ENCODE results near the gene P3R3URF.

P3R3URF gene

DNA sequence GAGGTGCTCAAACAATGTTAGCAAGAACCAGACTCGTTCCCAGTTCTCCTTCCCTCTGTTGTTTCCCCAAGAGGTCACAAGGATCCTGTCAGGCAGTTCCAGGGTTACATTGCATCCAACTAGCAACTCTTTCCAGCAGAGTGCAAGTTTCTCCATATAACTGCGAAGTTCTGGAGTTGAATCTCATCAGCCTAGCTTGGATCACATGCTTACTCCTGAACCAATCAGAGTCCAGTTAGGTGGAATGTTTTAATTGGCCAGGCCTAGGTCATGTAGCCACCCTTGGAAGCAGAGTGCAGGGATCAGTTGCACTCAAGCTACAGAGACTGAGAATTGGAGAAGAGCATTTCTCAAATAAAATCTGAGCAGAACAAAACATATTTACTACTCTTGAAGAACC lies 28.0 kb downstream of the P3R3URF start:
- DNase-seq (ENCODE audit: low read depth), result no peak
- H3K4me3 ChIP-seq (ENCODE audit: low read length), result no peak overlapping the region
- TF ChIP-seq, protein P1, sequence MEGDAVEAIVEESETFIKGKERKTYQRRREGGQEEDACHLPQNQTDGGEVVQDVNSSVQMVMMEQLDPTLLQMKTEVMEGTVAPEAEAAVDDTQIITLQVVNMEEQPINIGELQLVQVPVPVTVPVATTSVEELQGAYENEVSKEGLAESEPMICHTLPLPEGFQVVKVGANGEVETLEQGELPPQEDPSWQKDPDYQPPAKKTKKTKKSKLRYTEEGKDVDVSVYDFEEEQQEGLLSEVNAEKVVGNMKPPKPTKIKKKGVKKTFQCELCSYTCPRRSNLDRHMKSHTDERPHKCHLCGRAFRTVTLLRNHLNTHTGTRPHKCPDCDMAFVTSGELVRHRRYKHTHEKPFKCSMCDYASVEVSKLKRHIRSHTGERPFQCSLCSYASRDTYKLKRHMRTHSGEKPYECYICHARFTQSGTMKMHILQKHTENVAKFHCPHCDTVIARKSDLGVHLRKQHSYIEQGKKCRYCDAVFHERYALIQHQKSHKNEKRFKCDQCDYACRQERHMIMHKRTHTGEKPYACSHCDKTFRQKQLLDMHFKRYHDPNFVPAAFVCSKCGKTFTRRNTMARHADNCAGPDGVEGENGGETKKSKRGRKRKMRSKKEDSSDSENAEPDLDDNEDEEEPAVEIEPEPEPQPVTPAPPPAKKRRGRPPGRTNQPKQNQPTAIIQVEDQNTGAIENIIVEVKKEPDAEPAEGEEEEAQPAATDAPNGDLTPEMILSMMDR (conservative IDR thresholded peaks at IDR 0.05; ENCODE audit: low read length), result no peak

DNA sequence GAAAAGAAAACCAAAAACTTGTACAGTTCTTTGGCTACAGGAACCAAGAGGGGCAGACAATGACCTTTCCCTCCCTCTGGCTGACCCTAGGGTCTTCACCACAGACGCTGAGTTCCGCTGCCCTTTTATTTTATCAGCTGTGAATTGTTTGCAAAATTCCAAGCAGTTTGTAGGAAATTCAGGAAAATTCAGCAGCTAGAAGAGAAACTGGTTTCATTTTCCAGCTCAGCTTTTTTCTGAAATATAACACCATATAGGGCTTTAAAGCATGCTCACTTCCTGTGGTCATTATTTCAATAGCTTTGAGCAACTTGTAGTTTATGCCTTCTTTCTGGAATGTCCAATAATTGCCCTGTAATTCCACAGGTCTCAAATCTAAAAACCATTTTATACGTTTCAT lies 38.4 kb downstream of the P3R3URF start:
- TF ChIP-seq, protein P1 (conservative IDR thresholded peaks at IDR 0.05; ENCODE audit: low read length), result no peak
- DNase-seq (ENCODE audit: low read depth), result peak; percentile 31
- peak overlapping the region; percentile 22; the same call in 1 of the 2 replicates for H3K4me3 ChIP-seq (ENCODE audit: low read length)

DNA sequence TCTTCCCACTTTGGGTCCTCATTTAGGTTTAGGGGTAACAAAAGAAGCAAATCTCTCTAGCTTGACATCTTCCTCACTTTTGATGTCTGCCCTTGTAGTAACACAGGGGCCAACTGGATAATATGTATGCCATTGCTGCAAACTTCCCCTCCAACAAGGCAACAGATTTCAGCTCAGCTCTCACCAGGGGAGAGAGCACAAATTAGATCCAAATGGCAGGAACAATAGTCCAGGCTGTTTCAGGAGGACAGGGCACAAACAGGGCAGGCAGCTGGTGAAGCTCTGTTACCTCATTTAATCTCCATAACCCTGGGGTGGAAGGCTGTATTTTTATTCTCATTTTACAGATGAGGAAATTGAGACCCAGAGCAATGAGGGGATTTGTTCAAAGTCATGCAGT lies 39.6 kb downstream of the P3R3URF start:
- no peak overlapping the region for H3K4me3 ChIP-seq (ENCODE audit: low read length)
- TF ChIP-seq, protein P1 (conservative IDR thresholded peaks at IDR 0.05; ENCODE audit: low read length), result no peak
- DNase-seq (ENCODE audit: low read depth), result no peak

DNA sequence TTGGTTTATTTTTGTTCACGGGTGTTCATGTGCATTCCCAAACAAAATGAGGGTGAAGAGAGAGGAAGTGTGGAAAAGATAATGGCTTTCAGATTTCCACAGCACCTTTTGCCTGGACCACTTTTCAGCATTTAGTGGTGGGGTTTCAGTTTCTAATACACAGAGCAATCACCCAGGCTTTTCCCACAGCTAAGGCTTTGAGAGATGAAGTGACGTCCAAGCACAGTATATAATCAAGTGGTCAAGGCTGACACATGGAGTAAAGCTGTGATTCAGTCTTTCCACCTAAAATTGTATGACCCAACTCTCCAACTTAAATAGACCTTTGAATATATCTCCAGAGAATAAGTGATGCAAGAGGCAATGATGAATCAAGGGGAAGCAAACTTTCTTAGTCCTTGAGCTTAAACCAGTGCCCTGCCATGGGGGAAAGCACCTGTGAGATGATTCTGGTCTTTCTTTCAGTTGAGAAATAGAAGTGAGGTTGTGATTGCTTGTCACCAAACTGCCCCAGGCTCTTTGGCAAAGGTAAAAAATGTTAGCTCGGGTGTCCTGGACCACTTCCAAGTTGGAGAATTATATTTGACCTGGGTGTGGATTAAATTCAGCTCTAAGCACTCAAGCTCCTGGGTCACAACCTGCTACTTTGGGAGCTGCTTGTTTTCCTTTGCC lies 41.5 kb downstream of the P3R3URF start:
- TF ChIP-seq, protein P1 (conservative IDR thresholded peaks at IDR 0.05; ENCODE audit: low read length), result no peak
- DNase-seq (ENCODE audit: low read depth), result peak; percentile 56
- no peak overlapping the region for H3K4me3 ChIP-seq (ENCODE audit: low read length)

DNA sequence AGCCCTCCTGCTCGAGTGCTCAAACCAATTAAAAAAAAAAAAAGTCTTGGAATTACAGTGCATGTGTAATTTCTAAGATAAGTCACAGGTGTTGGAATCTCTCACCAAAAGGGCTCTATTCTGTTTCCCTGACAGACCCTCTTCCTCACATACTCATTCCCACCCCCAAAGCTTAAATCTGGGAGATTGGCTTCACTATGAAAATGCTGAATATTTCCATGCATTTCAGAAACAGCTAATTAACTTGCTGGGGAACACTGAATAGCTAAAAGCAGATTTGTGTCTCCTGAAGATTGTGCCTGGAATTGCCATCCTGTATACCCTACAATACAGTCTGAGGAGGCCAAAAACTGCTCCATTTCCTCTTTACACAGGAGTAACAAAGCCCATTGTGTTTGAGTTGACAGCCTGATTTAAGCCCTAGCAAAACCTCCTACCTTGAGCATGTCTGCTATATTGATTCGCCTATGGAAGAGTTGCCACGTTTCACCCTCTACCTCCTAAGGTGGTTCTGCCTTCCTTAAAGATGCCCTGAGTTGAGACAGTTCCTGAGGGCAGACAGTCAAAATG lies 42.4 kb downstream of the P3R3URF start:
- TF ChIP-seq, protein P1 (conservative IDR thresholded peaks at IDR 0.05; ENCODE audit: low read length), result no peak
- DNase-seq (ENCODE audit: low read depth), result no peak
- H3K4me3 ChIP-seq (ENCODE audit: low read length), result peak overlapping the region; percentile 77; the same call in 1 of the 2 replicates

DNA sequence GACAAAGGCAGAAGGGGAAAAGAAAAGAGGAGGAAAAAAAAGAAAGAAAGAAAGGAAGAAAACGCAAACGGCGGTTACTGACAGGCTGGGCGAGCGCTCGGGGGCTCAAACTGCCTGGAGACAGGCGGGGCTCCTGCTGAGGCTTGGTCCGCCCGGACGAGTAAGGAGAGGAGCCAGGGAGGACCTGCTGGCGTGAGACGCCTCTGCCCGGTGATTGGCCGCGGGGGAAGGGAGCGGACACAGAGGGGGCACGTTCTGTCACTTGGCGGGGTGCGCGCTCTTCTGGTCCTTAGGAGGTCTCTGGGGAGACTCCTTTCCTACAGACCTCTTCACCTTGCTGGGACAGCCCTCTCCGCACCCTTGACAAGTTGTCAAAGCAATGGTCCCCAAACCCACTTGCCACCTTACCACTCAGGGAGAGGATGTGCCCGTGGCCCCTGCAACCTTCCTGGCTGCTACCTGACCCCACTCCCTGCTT lies 43.1 kb downstream of the P3R3URF start:
- peak overlapping the region; percentile 77 for H3K4me3 ChIP-seq (ENCODE audit: low read length)
- TF ChIP-seq, protein P1 (conservative IDR thresholded peaks at IDR 0.05; ENCODE audit: low read length), result no peak
- DNase-seq (ENCODE audit: low read depth), result no peak
